ENCODE measurements around the gene SLC3A2. TPM values are rescaled to one million over a fixed set of nuclear protein-coding genes. Genes with fewer than 3 reads are reported as not detected.
A peak's percentile ranks its signal among the peaks of the same experiment; 100 is the strongest.

SLC3A2 gene
- total RNA-seq, 3 donors from 2014 or later, result 147 to 214 (median 171) TPM

- TF ChIP-seq CTCF (IDR thresholded peaks at IDR 0.05) (no peak), POLR2AphosphoS5 (IDR thresholded peaks at IDR 0.05) (no peak), POLR2A (IDR thresholded peaks at IDR 0.05) (no peak)
- no peaks in the 10 kb centered on the region for H3K36me3 ChIP-seq
- intact Hi-C loops (cut with DNase I; ENCODE audit: low total_unique reads), result no loop called here
- no peak for DNase-seq (ENCODE audit: low spot score in 2 of 2)
- H3K4me3 ChIP-seq, result no peak overlapping the region
- H3K9me3 ChIP-seq, result no peaks in the 10 kb centered on the region
- no peak overlapping the region for H3K27ac ChIP-seq
- H3K27me3 ChIP-seq, result no peaks in the 10 kb centered on the region
- H3K4me1 ChIP-seq, result peaks cover 3 to 14% of the 10 kb centered on the region in 2 donors
Measured at GRCh38 chr11:62914416-62914815, 33.7 kb downstream of the SLC3A2 start.

GRCh38 chr11:62917906-62918502 is 37.3 kb downstream of the SLC3A2 start:
- H3K4me1 ChIP-seq, result no peaks in the 10 kb centered on the region
- H3K36me3 ChIP-seq, result no peaks in the 10 kb centered on the region
- intact Hi-C loops (cut with DNase I; ENCODE audit: low total_unique reads), result no loop called here
- no peaks in the 10 kb centered on the region for H3K9me3 ChIP-seq
- TF ChIP-seq POLR2AphosphoS5 (IDR thresholded peaks at IDR 0.05) (no peak), POLR2A (IDR thresholded peaks at IDR 0.05) (no peak), CTCF (IDR thresholded peaks at IDR 0.05) (no peak)
- no peak overlapping the region for H3K27ac ChIP-seq
- no peak overlapping the region for H3K4me3 ChIP-seq
- peaks cover 0 to 1% of the 10 kb centered on the region in 2 donors for H3K27me3 ChIP-seq
- DNase-seq (ENCODE audit: low spot score in 2 of 2), result no peak

GRCh38 chr11:62918531-62918930 is 37.8 kb downstream of the SLC3A2 start:
- intact Hi-C loops (cut with DNase I; ENCODE audit: low total_unique reads), result no loop called here
- H3K27ac ChIP-seq, result no peak overlapping the region
- H3K36me3 ChIP-seq, result no peaks in the 10 kb centered on the region
- TF ChIP-seq CTCF (IDR thresholded peaks at IDR 0.05) (no peak), POLR2A (IDR thresholded peaks at IDR 0.05) (no peak), POLR2AphosphoS5 (IDR thresholded peaks at IDR 0.05) (no peak)
- H3K4me3 ChIP-seq, result no peak overlapping the region
- H3K4me1 ChIP-seq, result no peaks in the 10 kb centered on the region
- H3K27me3 ChIP-seq, result peaks cover 0 to 6% of the 10 kb centered on the region in 2 donors
- no peak for DNase-seq (ENCODE audit: low spot score in 2 of 2)
- H3K9me3 ChIP-seq, result no peaks in the 10 kb centered on the region

- intact Hi-C loops (cut with DNase I; ENCODE audit: low total_unique reads), result no loop called here
- no peaks in the 10 kb centered on the region for H3K9me3 ChIP-seq
- no peak overlapping the region for H3K27ac ChIP-seq
- no peaks in the 10 kb centered on the region for H3K36me3 ChIP-seq
- peaks cover 3 to 13% of the 10 kb centered on the region in 2 donors for H3K27me3 ChIP-seq
- TF ChIP-seq CTCF (IDR thresholded peaks at IDR 0.05) (no peak), POLR2A (IDR thresholded peaks at IDR 0.05) (no peak), POLR2AphosphoS5 (IDR thresholded peaks at IDR 0.05) (no peak)
- DNase-seq (ENCODE audit: low spot score in 2 of 2), result no peak
- H3K4me3 ChIP-seq, result no peak overlapping the region
- no peaks in the 10 kb centered on the region for H3K4me1 ChIP-seq
Measured at GRCh38 chr11:62919476-62919875, 38.8 kb downstream of the SLC3A2 start.

- intact Hi-C loops (cut with DNase I; ENCODE audit: low total_unique reads), result no loop called here
- Histone ChIP-seq H3K36me3 (no peaks in the 10 kb centered on the region), H3K27ac (no peak overlapping the region), H3K4me3 (peak overlapping the region in 1 of 3 donors; percentile 57), H3K9me3 (no peaks in the 10 kb centered on the region), H3K27me3 (peaks cover 3 to 14% of the 10 kb centered on the region in 2 donors), H3K4me1 (no peaks in the 10 kb centered on the region)
- no peak for DNase-seq (ENCODE audit: low spot score in 2 of 2)
- no peak for TF ChIP-seq POLR2AphosphoS5 (IDR thresholded peaks at IDR 0.05)
Measured at GRCh38 chr11:62919898-62920640, 39.4 kb downstream of the SLC3A2 start.

Measured in breast epithelium (tissue), 4 donors.